ENCODE data around the gene MEGF9.

MEGF9 gene

GRCh38 chr9:120689860-120690259, 24.4 kb downstream of the MEGF9 start:
- Histone ChIP-seq H3K27me3 (ENCODE audit: insufficient read depth, low read depth) (no peaks in the 10 kb centered on the region), H2AFZ (ENCODE audit: low read depth) (no peak overlapping the region), H3K79me2 (ENCODE audit: insufficient read depth, low read depth) (no peaks in the 10 kb centered on the region), H3K4me1 (ENCODE audit: low read depth, poor library complexity, severe bottlenecking) (peaks cover 21% of the 10 kb centered on the region), H3K4me2 (no peak overlapping the region), H3K9ac (no peak overlapping the region), H3K27ac (no peak overlapping the region), H4K20me1 (ENCODE audit: insufficient read depth) (no peaks in the 10 kb centered on the region), H3K36me3 (ENCODE audit: insufficient read depth) (no peaks in the 10 kb centered on the region), H3K4me3 (IDR thresholded peaks at IDR 0.05; ENCODE audit: insufficient read depth, low read depth, low read length) (no peak overlapping the region)
- no peak for TF ChIP-seq CTCF (conservative IDR thresholded peaks at IDR 0.05; ENCODE audit: low read depth, low read length)

- H3K79me2 ChIP-seq (ENCODE audit: insufficient read depth, low read depth): no peaks in the 10 kb centered on the region
- H3K27me3 ChIP-seq (ENCODE audit: insufficient read depth, low read depth): no peaks in the 10 kb centered on the region
- no peak overlapping the region for H3K4me2 ChIP-seq
- H4K20me1 ChIP-seq (ENCODE audit: insufficient read depth): no peaks in the 10 kb centered on the region
- no peak for TF ChIP-seq CTCF (conservative IDR thresholded peaks at IDR 0.05; ENCODE audit: low read depth, low read length)
- H3K27ac ChIP-seq: no peak overlapping the region
- no peaks in the 10 kb centered on the region for H3K36me3 ChIP-seq (ENCODE audit: insufficient read depth)
- no peak overlapping the region for H3K4me3 ChIP-seq (IDR thresholded peaks at IDR 0.05; ENCODE audit: insufficient read depth, low read depth, low read length)
- peaks cover 10% of the 10 kb centered on the region for H3K4me1 ChIP-seq (ENCODE audit: low read depth, poor library complexity, severe bottlenecking)
- no peak overlapping the region for H3K9ac ChIP-seq
- H2AFZ ChIP-seq (ENCODE audit: low read depth): no peak overlapping the region
Measured at GRCh38 chr9:120688758-120689157, 25.5 kb downstream of the MEGF9 start.

- Histone ChIP-seq H3K36me3 (ENCODE audit: insufficient read depth) (no peaks in the 10 kb centered on the region), H3K4me1 (ENCODE audit: low read depth, poor library complexity, severe bottlenecking) (no peaks in the 10 kb centered on the region), H3K27me3 (ENCODE audit: insufficient read depth, low read depth) (no peaks in the 10 kb centered on the region), H3K27ac (no peak overlapping the region), H3K79me2 (ENCODE audit: insufficient read depth, low read depth) (no peaks in the 10 kb centered on the region), H4K20me1 (ENCODE audit: insufficient read depth) (no peaks in the 10 kb centered on the region), H3K4me2 (no peak overlapping the region), H3K9ac (no peak overlapping the region), H2AFZ (ENCODE audit: low read depth) (no peak overlapping the region), H3K4me3 (IDR thresholded peaks at IDR 0.05; ENCODE audit: insufficient read depth, low read depth, low read length) (no peak overlapping the region)
- no peak for TF ChIP-seq CTCF (conservative IDR thresholded peaks at IDR 0.05; ENCODE audit: low read depth, low read length)
Measured at GRCh38 chr9:120683150-120683549, 31.1 kb downstream of the MEGF9 start.

- H3K27me3 ChIP-seq (ENCODE audit: insufficient read depth, low read depth): no peaks in the 10 kb centered on the region
- H3K36me3 ChIP-seq (ENCODE audit: insufficient read depth): no peaks in the 10 kb centered on the region
- H2AFZ ChIP-seq (ENCODE audit: low read depth): no peak overlapping the region
- H3K79me2 ChIP-seq (ENCODE audit: insufficient read depth, low read depth): no peaks in the 10 kb centered on the region
- no peak overlapping the region for H3K4me2 ChIP-seq
- H3K4me3 ChIP-seq (IDR thresholded peaks at IDR 0.05; ENCODE audit: insufficient read depth, low read depth, low read length): no peak overlapping the region
- H3K4me1 ChIP-seq (ENCODE audit: low read depth, poor library complexity, severe bottlenecking): no peaks in the 10 kb centered on the region
- H3K9ac ChIP-seq: no peak overlapping the region
- no peak for TF ChIP-seq CTCF (conservative IDR thresholded peaks at IDR 0.05; ENCODE audit: low read depth, low read length)
- H4K20me1 ChIP-seq (ENCODE audit: insufficient read depth): no peaks in the 10 kb centered on the region
- H3K27ac ChIP-seq: no peak overlapping the region
Measured at GRCh38 chr9:120681121-120681520, 33.1 kb downstream of the MEGF9 start.
